GM12873 (cell line): ENCODE measurements around the gene CALM3.

Experiments
- TF ChIP-seq, protein P1 (sequence below): IDR thresholded peaks from 2 replicates; pipeline ENCODE4 v1.5.1; 2012; ENCODE audit warnings: low read depth, mild to moderate bottlenecking, moderate library complexity, low read length, control low read depth; ENCODE audit not compliant: insufficient read depth; ENCODE audit errors: missing control alignments

CALM3 gene

GRCh38 chr19:46613525-46613924 lies 12.4 kb downstream of the CALM3 start:
- TF ChIP-seq, protein P1, sequence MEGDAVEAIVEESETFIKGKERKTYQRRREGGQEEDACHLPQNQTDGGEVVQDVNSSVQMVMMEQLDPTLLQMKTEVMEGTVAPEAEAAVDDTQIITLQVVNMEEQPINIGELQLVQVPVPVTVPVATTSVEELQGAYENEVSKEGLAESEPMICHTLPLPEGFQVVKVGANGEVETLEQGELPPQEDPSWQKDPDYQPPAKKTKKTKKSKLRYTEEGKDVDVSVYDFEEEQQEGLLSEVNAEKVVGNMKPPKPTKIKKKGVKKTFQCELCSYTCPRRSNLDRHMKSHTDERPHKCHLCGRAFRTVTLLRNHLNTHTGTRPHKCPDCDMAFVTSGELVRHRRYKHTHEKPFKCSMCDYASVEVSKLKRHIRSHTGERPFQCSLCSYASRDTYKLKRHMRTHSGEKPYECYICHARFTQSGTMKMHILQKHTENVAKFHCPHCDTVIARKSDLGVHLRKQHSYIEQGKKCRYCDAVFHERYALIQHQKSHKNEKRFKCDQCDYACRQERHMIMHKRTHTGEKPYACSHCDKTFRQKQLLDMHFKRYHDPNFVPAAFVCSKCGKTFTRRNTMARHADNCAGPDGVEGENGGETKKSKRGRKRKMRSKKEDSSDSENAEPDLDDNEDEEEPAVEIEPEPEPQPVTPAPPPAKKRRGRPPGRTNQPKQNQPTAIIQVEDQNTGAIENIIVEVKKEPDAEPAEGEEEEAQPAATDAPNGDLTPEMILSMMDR = no peak

DNA sequence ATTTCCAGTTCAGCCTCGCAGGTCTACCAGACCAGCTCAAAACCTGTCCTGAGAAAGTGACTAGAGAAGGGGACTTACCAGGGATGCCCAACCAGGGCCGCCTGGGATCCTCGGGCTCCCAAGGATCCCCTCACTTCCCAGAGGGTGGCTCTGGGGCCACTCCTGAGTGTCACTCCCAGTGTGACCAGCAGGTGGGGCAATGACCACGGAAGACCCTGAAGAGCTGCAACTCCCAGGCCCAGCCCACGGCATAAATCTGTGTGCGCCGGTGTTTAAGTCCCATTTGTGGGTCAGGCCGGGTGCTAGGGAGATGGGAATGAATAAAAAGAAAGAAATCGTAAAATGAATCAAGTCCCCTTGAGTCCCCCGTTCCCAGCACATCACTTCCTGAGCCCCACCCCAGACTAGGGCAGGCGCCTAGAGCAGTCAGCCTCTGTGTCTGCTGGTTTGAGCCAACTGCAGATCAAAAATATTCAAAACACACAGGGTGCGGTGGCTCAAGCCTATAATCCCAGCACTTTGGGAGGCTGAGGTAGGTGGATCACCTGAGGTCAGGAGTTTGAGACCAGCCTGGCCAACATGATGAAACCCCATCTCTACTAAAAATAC lies 13.1 kb downstream of the CALM3 start:
- TF ChIP-seq, protein P1 = peak; percentile 86

DNA sequence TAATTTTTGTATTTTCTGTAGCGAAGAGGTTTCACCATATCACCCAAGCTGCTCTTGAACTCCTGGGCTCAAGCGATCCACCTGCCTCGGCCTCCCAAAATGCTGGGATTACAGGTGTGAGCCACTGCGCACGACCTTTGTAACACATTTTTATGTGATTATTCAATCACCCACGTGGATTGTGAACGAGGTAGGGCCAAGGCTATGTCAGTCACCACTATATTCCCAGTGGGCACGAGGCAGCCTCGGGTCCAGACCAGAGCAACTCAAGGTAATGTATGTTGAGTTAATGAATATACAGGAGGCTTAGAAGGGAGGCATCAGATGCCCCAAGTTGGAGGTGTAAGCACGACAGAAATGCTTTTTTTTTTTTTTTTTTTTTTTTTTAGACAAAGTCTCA lies 14.8 kb downstream of the CALM3 start:
- TF ChIP-seq, protein P1 = no peak

GRCh38 chr19:46616631-46617322 lies 15.6 kb downstream of the CALM3 start:
- TF ChIP-seq, protein P1 = peak; percentile 32

- TF ChIP-seq, protein P1 = no peak
Observed at GRCh38 chr19:46617601-46618000, 16.5 kb downstream of the CALM3 start.

DNA sequence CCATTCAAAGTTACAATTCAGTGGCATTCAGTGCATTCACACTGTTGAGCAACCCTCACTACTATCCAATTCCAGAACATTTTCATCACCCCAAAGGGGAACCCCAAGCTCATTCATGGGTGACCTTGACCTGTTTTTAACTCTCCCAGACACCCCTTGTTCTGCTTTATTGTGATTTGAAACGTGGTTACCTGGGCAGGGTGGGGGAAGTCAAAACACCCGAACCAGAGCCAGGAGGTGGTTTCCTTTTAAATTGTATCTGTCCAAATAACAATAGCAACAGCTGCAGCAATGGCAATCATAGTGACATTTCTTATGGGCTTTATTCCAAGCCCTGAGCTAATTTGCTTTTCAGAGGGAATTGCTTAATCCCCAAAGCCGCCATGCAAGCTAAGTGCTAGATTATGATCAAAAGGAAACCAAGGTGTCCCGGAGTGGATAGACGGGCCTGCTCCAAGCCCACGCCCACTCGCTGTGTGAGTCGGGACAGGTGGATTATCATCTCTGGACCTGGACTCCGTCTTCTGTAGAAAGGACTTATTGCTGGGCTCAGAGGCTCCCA lies 17.6 kb downstream of the CALM3 start:
- TF ChIP-seq, protein P1 = no peak

DNA sequence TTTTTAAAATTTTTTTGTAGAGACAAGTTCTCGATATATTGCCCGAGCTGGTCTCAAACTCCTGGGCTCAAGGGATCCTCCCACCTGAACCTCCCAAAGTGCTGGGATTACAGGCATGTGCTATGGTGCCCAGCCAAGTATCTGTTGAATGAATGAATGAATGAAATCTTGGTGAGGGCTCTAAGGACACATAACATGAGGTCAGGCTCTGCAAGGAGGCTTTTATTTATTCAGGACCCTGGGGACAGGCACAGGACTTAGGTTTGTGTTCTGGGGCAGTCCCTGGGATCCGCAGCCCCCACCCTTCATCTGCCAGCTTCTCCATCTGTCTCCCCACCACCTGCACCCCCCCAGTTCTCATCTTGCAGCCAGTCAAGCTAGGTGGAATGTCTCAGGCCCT lies 19.1 kb downstream of the CALM3 start:
- TF ChIP-seq, protein P1 = no peak
